Measurements from ENCODE around the gene SEC14L6.
"Not testable (repeated sequence)": the region's sequence is repeated elsewhere in the genome, so short reads cannot be mapped to it uniquely, and the experiment has no call there.

Gene SEC14L6

GRCh38 chr22:30555282-30556210, 9.0 kb upstream of the SEC14L6 start:
- Histone ChIP-seq H3K4me1 (ENCODE audit: control insufficient read depth, low read length) (no peaks in the 10 kb centered on the region), H4K20me1 (ENCODE audit: control insufficient read depth, insufficient read depth, low read depth, low read length) (no peaks in the 10 kb centered on the region), H3K79me2 (ENCODE audit: control insufficient read depth, low read length) (no peaks in the 10 kb centered on the region), H3F3A (ENCODE audit: control insufficient read depth, insufficient read depth) (no peaks in the 10 kb centered on the region), H3K4me3 (ENCODE audit: low read length) (no peak overlapping the region), H3K9me2 (replicated peaks; ENCODE audit: control insufficient read depth, low read length) (no peaks in the 10 kb centered on the region), H3K36me3 (ENCODE audit: control insufficient read depth, low read length) (no peaks in the 10 kb centered on the region), H3K9me3 (ENCODE audit: control insufficient read depth, insufficient read depth, low read length) (no peaks in the 10 kb centered on the region), H3K4me2 (ENCODE audit: low read length) (no peak overlapping the region), H3K27me3 (ENCODE audit: control insufficient read depth, low read length) (no peaks in the 10 kb centered on the region), H3K27ac (ENCODE audit: low read depth, low read length) (no peak overlapping the region)
- TF ChIP-seq, protein P1, sequence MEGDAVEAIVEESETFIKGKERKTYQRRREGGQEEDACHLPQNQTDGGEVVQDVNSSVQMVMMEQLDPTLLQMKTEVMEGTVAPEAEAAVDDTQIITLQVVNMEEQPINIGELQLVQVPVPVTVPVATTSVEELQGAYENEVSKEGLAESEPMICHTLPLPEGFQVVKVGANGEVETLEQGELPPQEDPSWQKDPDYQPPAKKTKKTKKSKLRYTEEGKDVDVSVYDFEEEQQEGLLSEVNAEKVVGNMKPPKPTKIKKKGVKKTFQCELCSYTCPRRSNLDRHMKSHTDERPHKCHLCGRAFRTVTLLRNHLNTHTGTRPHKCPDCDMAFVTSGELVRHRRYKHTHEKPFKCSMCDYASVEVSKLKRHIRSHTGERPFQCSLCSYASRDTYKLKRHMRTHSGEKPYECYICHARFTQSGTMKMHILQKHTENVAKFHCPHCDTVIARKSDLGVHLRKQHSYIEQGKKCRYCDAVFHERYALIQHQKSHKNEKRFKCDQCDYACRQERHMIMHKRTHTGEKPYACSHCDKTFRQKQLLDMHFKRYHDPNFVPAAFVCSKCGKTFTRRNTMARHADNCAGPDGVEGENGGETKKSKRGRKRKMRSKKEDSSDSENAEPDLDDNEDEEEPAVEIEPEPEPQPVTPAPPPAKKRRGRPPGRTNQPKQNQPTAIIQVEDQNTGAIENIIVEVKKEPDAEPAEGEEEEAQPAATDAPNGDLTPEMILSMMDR (IDR thresholded peaks at IDR 0.05; ENCODE audit: low read depth, low read length, poor library complexity, severe bottlenecking) = no peak
- no peak for TF ChIP-seq EZH2phosphoT487 (IDR thresholded peaks at IDR 0.05; ENCODE audit: borderline replicate concordance, low read length)

GRCh38 chr22:30553971-30554370, 7.4 kb upstream of the SEC14L6 start:
- Histone ChIP-seq H3K9me3 (ENCODE audit: control insufficient read depth, insufficient read depth, low read length) (no peaks in the 10 kb centered on the region), H3K9me2 (replicated peaks; ENCODE audit: control insufficient read depth, low read length) (no peaks in the 10 kb centered on the region), H3K79me2 (ENCODE audit: control insufficient read depth, low read length) (no peaks in the 10 kb centered on the region), H3K27me3 (ENCODE audit: control insufficient read depth, low read length) (no peaks in the 10 kb centered on the region), H4K20me1 (ENCODE audit: control insufficient read depth, insufficient read depth, low read depth, low read length) (no peaks in the 10 kb centered on the region), H3K4me1 (ENCODE audit: control insufficient read depth, low read length) (no peaks in the 10 kb centered on the region), H3K4me3 (ENCODE audit: low read length) (no peak overlapping the region), H3F3A (ENCODE audit: control insufficient read depth, insufficient read depth) (no peaks in the 10 kb centered on the region), H3K4me2 (ENCODE audit: low read length) (no peak overlapping the region), H3K36me3 (ENCODE audit: control insufficient read depth, low read length) (no peaks in the 10 kb centered on the region), H3K27ac (ENCODE audit: low read depth, low read length) (no peak overlapping the region)
- TF ChIP-seq EZH2phosphoT487 (IDR thresholded peaks at IDR 0.05; ENCODE audit: borderline replicate concordance, low read length) = no peak
- TF ChIP-seq, protein P1 (IDR thresholded peaks at IDR 0.05; ENCODE audit: low read depth, low read length, poor library complexity, severe bottlenecking) = no peak

GRCh38 chr22:30552719-30553118, 6.2 kb upstream of the SEC14L6 start:
- H3K4me1 ChIP-seq (ENCODE audit: control insufficient read depth, low read length) = no peaks in the 10 kb centered on the region
- H4K20me1 ChIP-seq (ENCODE audit: control insufficient read depth, insufficient read depth, low read depth, low read length) = no peaks in the 10 kb centered on the region
- no peaks in the 10 kb centered on the region for H3K36me3 ChIP-seq (ENCODE audit: control insufficient read depth, low read length)
- no peaks in the 10 kb centered on the region for H3K9me3 ChIP-seq (ENCODE audit: control insufficient read depth, insufficient read depth, low read length)
- H3K9me2 ChIP-seq (replicated peaks; ENCODE audit: control insufficient read depth, low read length) = no peaks in the 10 kb centered on the region
- H3K4me3 ChIP-seq (ENCODE audit: low read length) = no peak overlapping the region
- no peaks in the 10 kb centered on the region for H3K79me2 ChIP-seq (ENCODE audit: control insufficient read depth, low read length)
- H3K27me3 ChIP-seq (ENCODE audit: control insufficient read depth, low read length) = no peaks in the 10 kb centered on the region
- no peak overlapping the region for H3K27ac ChIP-seq (ENCODE audit: low read depth, low read length)
- no peaks in the 10 kb centered on the region for H3F3A ChIP-seq (ENCODE audit: control insufficient read depth, insufficient read depth)
- H3K4me2 ChIP-seq (ENCODE audit: low read length) = no peak overlapping the region
- no peak for TF ChIP-seq EZH2phosphoT487 (IDR thresholded peaks at IDR 0.05; ENCODE audit: borderline replicate concordance, low read length)
- TF ChIP-seq, protein P1 (IDR thresholded peaks at IDR 0.05; ENCODE audit: low read depth, low read length, poor library complexity, severe bottlenecking) = no peak

DNA sequence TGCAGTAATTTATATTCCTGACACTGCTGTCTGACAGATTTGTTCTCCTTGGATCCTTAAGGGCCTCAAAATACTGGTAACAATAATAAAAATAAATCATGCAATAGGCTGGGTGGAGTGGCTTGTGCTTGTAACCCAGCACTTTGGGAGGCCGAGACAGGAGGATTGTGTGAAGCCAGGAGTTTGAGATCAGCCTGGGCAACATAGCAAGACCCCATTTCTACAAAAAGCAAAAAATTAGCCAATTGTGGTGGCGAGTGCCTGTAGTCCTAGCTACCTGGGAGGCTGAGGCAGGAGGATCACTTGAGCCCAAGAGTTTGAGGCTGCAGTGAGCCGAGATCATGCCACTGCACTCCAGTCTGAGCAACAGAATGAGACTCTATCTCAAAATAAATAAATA, 5.3 kb upstream of the SEC14L6 start:
- not testable (repeated sequence) for H3K27me3 ChIP-seq (ENCODE audit: control insufficient read depth, low read length); H3K4me1 ChIP-seq (ENCODE audit: control insufficient read depth, low read length); H4K20me1 ChIP-seq (ENCODE audit: control insufficient read depth, insufficient read depth, low read depth, low read length); H3K9me3 ChIP-seq (ENCODE audit: control insufficient read depth, insufficient read depth, low read length); H3K27ac ChIP-seq (ENCODE audit: low read depth, low read length); H3K36me3 ChIP-seq (ENCODE audit: control insufficient read depth, low read length); H3F3A ChIP-seq (ENCODE audit: control insufficient read depth, insufficient read depth); H3K9me2 ChIP-seq (replicated peaks; ENCODE audit: control insufficient read depth, low read length); H3K4me3 ChIP-seq (ENCODE audit: low read length); H3K4me2 ChIP-seq (ENCODE audit: low read length); H3K79me2 ChIP-seq (ENCODE audit: control insufficient read depth, low read length)

Measured in DOHH2 (cell line).